Type B pancreatic cell (in vitro differentiated cells): ENCODE data around the gene MAU2. TPM values are rescaled to one million over a fixed set of nuclear protein-coding genes. Genes with fewer than 3 reads are reported as not detected.

ENCODE experiments used
- DNase-seq: peaks from one replicate; pipeline ENCODE4 v3.0.0; 2021; ENCODE audit warnings: mixed read lengths; ENCODE audit not compliant: unreplicated experiment; ENCODE audit errors: extremely low spot score
- H3K27ac Mint-ChIP-seq: 2 replicates; pipeline ENCODE4 v1.8.0; 2021; ENCODE audit warnings: mild to moderate bottlenecking, mixed read lengths
- H3K27me3 Mint-ChIP-seq: 2 replicates; pipeline ENCODE4 v1.8.0; 2021; ENCODE audit warnings: mixed read lengths
- H3K36me3 Mint-ChIP-seq: 2 replicates; pipeline ENCODE4 v1.8.0; 2021; ENCODE audit warnings: mixed read lengths
- H3K4me1 Mint-ChIP-seq: one replicate; pipeline ENCODE4 v1.8.0; 2021; ENCODE audit warnings: mixed read lengths; ENCODE audit not compliant: unreplicated experiment
- H3K4me3 Mint-ChIP-seq: 2 replicates; pipeline ENCODE4 v1.8.0; 2021; ENCODE audit warnings: mild to moderate bottlenecking, mixed read lengths
- H3K9me3 Mint-ChIP-seq: 2 replicates; pipeline ENCODE4 v1.8.0; 2021; ENCODE audit warnings: mixed read lengths
- long read RNA-seq: library from polyadenylated mRNA; unstranded; transcript quantifications from one replicate; pipeline ENCODE4 v2.0.0, GENCODE V29; 2020
- total RNA-seq: library from RNA; stranded (reverse); gene quantifications from 2 replicates; pipeline ENCODE4 v1.2.1, GENCODE V29; 2021; ENCODE audit warnings: low replicate concordance
- TF ChIP-seq, protein P1 (sequence below): fragments of 200-600 bp; sonication (generic); conservative IDR thresholded peaks from 2 replicates; pipeline ENCODE4 v1.5.0; 2021; ENCODE audit warnings: antibody characterized with exemption, mild to moderate bottlenecking

MAU2 gene, protein sequence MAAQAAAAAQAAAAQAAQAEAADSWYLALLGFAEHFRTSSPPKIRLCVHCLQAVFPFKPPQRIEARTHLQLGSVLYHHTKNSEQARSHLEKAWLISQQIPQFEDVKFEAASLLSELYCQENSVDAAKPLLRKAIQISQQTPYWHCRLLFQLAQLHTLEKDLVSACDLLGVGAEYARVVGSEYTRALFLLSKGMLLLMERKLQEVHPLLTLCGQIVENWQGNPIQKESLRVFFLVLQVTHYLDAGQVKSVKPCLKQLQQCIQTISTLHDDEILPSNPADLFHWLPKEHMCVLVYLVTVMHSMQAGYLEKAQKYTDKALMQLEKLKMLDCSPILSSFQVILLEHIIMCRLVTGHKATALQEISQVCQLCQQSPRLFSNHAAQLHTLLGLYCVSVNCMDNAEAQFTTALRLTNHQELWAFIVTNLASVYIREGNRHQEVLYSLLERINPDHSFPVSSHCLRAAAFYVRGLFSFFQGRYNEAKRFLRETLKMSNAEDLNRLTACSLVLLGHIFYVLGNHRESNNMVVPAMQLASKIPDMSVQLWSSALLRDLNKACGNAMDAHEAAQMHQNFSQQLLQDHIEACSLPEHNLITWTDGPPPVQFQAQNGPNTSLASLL
- total RNA-seq: 68.6 and 83.3 TPM in 2 replicates
- long read RNA-seq, partial matches to known transcripts: 1 of 7 reads
- long read RNA-seq, other reads (novel, unspliced or antisense): 6 of 7 reads

DNA sequence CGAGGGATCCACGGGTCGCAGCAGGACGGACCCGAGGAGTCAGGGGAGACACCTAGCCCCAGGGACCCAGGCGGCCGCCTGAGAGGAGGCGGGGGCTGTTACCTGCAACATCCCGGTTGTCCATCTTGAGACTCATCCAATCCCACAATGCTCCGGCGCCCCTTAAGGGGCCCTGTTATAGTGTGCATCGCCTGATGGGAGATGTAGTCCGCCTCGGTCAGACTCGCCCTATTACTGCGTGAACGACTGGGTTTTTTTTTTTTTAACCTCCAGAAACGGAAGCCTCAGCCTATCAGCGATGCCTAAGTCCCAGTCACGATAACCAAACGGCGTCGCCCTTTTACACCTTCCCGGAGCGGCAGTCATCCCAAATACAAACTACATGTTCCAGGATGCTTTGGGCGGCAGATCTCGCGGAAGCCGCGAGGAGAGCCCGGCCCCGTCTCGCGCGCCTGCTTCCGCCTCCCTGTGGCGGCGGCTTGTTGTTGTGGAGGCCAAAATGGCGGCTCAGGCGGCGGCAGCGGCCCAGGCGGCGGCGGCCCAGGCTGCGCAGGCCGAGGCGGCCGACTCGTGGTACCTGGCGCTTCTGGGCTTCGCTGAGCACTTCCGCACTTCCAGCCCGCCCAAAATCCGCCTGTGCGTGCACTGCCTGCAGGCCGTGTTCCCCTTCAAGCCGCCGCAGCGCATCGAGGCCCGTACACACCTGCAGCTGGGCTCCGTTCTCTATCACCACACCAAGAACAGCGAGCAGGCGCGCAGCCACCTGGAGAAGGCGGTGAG lies at the start of gene MAU2, which contains the start of gene SUGP1:
Gene MAU2 (plus strand): TSS at position 469 of the 780 bp plus-strand sequence. CDS start 31 bp downstream, at position 500.
Gene SUGP1 (minus strand): TSS at position 149 of the 780 bp plus-strand sequence. CDS start 13 bp downstream, at position 136.
- H3K36me3 Mint-ChIP-seq: peaks cover 11% of the 10 kb centered on the region
- H3K27ac Mint-ChIP-seq: peak within 1 kb of the TSS; percentile 100
- H3K4me1 Mint-ChIP-seq: peaks cover 13% of the 10 kb centered on the region
- peak; percentile 92 for DNase-seq
- TF ChIP-seq, protein P1, sequence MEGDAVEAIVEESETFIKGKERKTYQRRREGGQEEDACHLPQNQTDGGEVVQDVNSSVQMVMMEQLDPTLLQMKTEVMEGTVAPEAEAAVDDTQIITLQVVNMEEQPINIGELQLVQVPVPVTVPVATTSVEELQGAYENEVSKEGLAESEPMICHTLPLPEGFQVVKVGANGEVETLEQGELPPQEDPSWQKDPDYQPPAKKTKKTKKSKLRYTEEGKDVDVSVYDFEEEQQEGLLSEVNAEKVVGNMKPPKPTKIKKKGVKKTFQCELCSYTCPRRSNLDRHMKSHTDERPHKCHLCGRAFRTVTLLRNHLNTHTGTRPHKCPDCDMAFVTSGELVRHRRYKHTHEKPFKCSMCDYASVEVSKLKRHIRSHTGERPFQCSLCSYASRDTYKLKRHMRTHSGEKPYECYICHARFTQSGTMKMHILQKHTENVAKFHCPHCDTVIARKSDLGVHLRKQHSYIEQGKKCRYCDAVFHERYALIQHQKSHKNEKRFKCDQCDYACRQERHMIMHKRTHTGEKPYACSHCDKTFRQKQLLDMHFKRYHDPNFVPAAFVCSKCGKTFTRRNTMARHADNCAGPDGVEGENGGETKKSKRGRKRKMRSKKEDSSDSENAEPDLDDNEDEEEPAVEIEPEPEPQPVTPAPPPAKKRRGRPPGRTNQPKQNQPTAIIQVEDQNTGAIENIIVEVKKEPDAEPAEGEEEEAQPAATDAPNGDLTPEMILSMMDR: peak; percentile 37
- no peaks in the 10 kb centered on the region for H3K9me3 Mint-ChIP-seq
- no peaks in the 10 kb centered on the region for H3K27me3 Mint-ChIP-seq
- peak within 1 kb of the TSS; percentile 100 for H3K4me3 Mint-ChIP-seq

DNA sequence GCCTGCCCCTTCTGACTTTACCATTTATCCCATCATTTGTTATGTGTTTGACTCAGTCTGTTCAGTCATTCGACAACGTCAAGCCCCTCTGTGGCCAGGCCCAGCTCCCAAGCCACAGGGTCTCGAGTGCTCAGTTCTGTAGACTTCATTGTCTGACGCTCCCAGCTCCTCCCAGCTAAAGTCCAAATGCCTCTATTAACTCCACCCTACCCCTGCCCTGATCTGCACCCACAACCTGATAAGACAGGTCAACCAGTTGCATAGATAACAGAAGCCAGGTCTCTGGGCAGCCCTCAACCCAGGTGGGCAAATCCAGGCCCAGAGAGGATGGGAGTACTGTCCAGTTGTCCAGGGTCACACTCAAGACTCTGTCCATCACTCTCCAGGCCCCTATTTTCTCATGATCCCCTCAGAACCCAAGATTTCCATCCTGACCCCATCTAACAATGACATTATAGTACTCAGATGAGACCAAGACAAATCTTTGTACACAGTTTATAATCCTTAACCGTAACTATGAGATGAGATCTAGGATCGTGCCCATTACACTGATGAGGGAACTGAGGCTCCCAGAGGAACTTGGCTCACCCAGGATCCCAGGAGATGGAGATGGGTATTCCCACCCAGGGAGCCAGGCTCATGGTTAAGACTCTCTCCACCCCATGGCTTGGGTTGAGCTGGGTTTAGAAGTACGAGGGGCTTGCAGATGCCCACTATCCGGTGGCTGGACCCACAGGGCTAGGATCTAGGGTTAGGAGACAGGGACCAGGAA lies 48.6 kb upstream of the MAU2 start:
- no peak for DNase-seq
- H3K27ac Mint-ChIP-seq: peak overlapping the region; percentile 69
- H3K4me1 Mint-ChIP-seq: no peaks in the 10 kb centered on the region
- H3K36me3 Mint-ChIP-seq: peaks cover 4% of the 10 kb centered on the region
- H3K4me3 Mint-ChIP-seq: peak overlapping the region; percentile 78
- no peaks in the 10 kb centered on the region for H3K9me3 Mint-ChIP-seq
- peaks cover 17% of the 10 kb centered on the region for H3K27me3 Mint-ChIP-seq
- TF ChIP-seq, protein P1: no peak

DNA sequence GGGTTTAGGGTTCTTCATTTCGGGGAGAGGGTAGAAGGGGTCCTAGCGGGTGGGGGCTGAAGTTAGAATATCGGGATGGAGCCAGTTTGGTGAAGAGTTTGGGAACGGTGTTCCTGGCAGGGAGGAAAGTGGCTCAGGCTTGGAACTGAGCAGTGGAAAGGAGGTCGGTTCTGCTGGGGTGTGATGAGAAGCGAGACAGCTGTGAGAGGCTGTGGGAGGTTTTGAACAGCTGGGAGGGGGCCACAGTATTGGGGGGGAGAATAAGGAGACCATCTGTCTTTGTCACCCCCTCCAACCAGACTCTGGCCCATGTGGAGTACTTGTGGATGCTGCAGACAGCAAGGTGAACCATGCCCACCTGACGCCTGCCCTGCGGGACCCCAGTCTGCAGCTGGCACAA lies 46.5 kb upstream of the MAU2 start:
- Mint-ChIP-seq H3K27me3 (peaks cover 17% of the 10 kb centered on the region), H3K4me1 (no peaks in the 10 kb centered on the region), H3K9me3 (no peaks in the 10 kb centered on the region), H3K4me3 (peak overlapping the region; percentile 83), H3K36me3 (peaks cover 7% of the 10 kb centered on the region), H3K27ac (no peak overlapping the region)
- no peak for DNase-seq
- TF ChIP-seq, protein P1: no peak

DNA sequence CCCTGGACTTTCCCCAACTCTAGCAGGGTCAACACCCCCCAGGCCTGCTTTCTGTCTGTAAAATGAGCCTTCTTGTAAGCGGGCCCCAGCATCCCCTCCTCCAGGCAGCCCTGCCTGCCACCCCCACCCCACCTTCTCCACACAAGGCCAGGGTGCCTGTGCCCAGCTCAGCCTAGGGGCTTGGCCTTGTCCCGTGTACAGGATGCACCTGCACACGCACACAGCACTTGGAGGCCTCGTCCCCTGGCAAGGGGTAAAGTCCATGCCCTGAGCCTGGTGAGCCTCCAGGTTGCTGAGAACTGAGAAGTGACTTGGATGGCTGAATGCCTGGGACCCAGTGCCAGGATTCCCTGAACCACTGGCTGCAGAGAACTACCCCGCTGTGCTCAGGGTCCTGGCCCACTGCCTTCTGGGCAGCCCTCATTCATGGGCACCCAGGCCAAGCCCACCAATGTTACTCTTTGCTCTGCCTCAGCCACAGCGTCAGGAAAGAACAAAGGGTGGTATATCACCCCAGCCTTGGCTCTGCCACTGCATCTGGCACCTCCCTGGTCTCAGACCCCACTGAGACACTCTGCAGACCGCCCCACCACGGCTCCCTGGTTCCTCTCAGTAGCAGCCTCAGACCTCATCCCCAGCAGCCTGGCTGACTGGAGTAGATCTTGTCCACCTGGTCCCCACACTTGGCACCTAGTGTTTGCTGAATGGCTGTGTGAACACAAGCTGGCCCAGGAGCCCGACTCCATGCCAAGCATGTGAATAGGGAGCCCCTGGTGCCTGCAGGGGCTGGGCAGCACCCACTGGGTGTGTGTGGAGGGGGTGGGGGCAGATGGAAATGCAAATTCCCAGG lies 45.7 kb upstream of the MAU2 start:
- TF ChIP-seq, protein P1: no peak
- no peak for DNase-seq
- Mint-ChIP-seq H3K27ac (no peak overlapping the region), H3K36me3 (peaks cover 7% of the 10 kb centered on the region), H3K4me1 (no peaks in the 10 kb centered on the region), H3K4me3 (no peak overlapping the region), H3K9me3 (no peaks in the 10 kb centered on the region), H3K27me3 (peaks cover 17% of the 10 kb centered on the region)
